Neural cell (in vitro differentiated cells): ENCODE measurements around the gene SURF6. TPM values are rescaled to one million over a fixed set of nuclear protein-coding genes. Genes with fewer than 3 reads are reported as not detected.

Source experiments
- H2AFZ ChIP-seq: fragments of 200-600, 300-800 bp; sonication (generic), shearing (Covaris generic); 2 replicates; pipeline ENCODE4 v1.6.0; 2014; ENCODE audit warnings: low read depth, mild to moderate bottlenecking, antibody characterized with exemption, low read length, moderate library complexity
- H3F3A ChIP-seq: fragments of 200-600 bp; shearing (Covaris generic); 2 replicates; pipeline ENCODE4 v1.6.1; 2016; ENCODE audit warnings: mild to moderate bottlenecking, moderate library complexity, mixed read lengths, antibody characterized with exemption, low read length; ENCODE audit not compliant: insufficient read depth, poor library complexity, severe bottlenecking
- H3K27ac ChIP-seq: fragments of 200-600, 300-800 bp; sonication (generic), shearing (Covaris generic); 2 replicates; pipeline ENCODE4 v1.5.1; 2014; ENCODE audit warnings: mild to moderate bottlenecking, low read length, moderate library complexity
- H3K27me3 ChIP-seq: fragments of 300-800, 200-600 bp; sonication (generic), shearing (Covaris generic); 2 replicates; pipeline ENCODE4 v1.6.0; 2014; ENCODE audit warnings: mild to moderate bottlenecking, low read depth, low read length, moderate library complexity; ENCODE audit not compliant: insufficient read depth
- H3K36me3 ChIP-seq: fragments of 300-800, 200-600 bp; sonication (generic), shearing (Covaris generic); 2 replicates; pipeline ENCODE4 v1.5.1; 2014; ENCODE audit warnings: mild to moderate bottlenecking, antibody characterized with exemption, low read length, moderate library complexity; ENCODE audit not compliant: insufficient read depth
- H3K4me2 ChIP-seq: fragments of 300-800, 200-600 bp; sonication (generic), shearing (Covaris generic); 2 replicates; pipeline ENCODE4 v1.6.0; 2014; ENCODE audit warnings: mild to moderate bottlenecking, low read length
- H3K4me3 ChIP-seq: fragments of 300-800, 200-600 bp; sonication (generic), shearing (Covaris generic); 2 replicates; pipeline ENCODE4 v1.5.1; 2014; ENCODE audit warnings: mild to moderate bottlenecking, low read length, moderate library complexity
- H3K79me2 ChIP-seq: fragments of 200-600 bp; shearing (Covaris generic); replicated peaks from 2 replicates; pipeline ENCODE4 v1.6.0; 2014; ENCODE audit warnings: mild to moderate bottlenecking, low read length, moderate library complexity; ENCODE audit not compliant: insufficient read depth
- H3K9ac ChIP-seq: fragments of 300-800, 200-600 bp; sonication (generic), shearing (Covaris generic); 2 replicates; pipeline ENCODE4 v1.6.1; 2016; ENCODE audit warnings: mild to moderate bottlenecking, low read length, mixed read lengths
- H3K9me2 ChIP-seq: fragments of 200-600 bp; shearing (Covaris generic); 2 replicates; pipeline ENCODE4 v1.6.1; 2016; ENCODE audit warnings: mild to moderate bottlenecking, low read length, mixed read lengths; ENCODE audit not compliant: insufficient read depth
- H3K9me3 ChIP-seq: fragments of 200-600, 300-800 bp; sonication (generic), shearing (Covaris generic); 2 replicates; pipeline ENCODE4 v1.6.1; 2016; ENCODE audit warnings: mild to moderate bottlenecking, mixed run types, low read length, moderate library complexity, mixed read lengths
- H4K20me1 ChIP-seq: fragments of 200-600 bp; shearing (Covaris generic); 2 replicates; pipeline ENCODE4 v1.6.1; 2016; ENCODE audit warnings: mild to moderate bottlenecking, mixed run types; ENCODE audit not compliant: insufficient read depth
- CTCF ChIP-seq: fragments of 450-650 bp; IDR thresholded peaks from 2 replicates; pipeline ENCODE4 v1.5.1; 2014; ENCODE audit warnings: antibody characterized with exemption, mild to moderate bottlenecking, moderate library complexity; ENCODE audit not compliant: poor library complexity, severe bottlenecking
- EP300 ChIP-seq: fragments of 450-650 bp; conservative IDR thresholded peaks from 2 replicates; pipeline ENCODE4 v1.6.1; 2014; ENCODE audit warnings: antibody characterized with exemption, mild to moderate bottlenecking, moderate library complexity; ENCODE audit not compliant: poor library complexity, severe bottlenecking
- EZH2 ChIP-seq: fragments of 200-600, 300-800 bp; shearing (Covaris generic), sonication (generic); IDR thresholded peaks from 2 replicates; pipeline ENCODE4 v1.6.1; 2014; ENCODE audit warnings: antibody characterized with exemption, low read length, borderline replicate concordance, mild to moderate bottlenecking; ENCODE audit not compliant: insufficient read depth, poor library complexity, severe bottlenecking
- POLR2AphosphoS5 ChIP-seq: IDR thresholded peaks from 2 replicates; pipeline ENCODE4 v1.6.1; 2012
- REST ChIP-seq: IDR thresholded peaks from 2 replicates; pipeline ENCODE4 v1.6.1; 2012; ENCODE audit warnings: borderline replicate concordance
- SMC3 ChIP-seq: fragments of 450-650 bp; conservative IDR thresholded peaks from 2 replicates; pipeline ENCODE4 v1.6.1; 2014; ENCODE audit warnings: antibody characterized with exemption, mild to moderate bottlenecking, moderate library complexity; ENCODE audit not compliant: poor library complexity
- TAF1 ChIP-seq: IDR thresholded peaks from 2 replicates; pipeline ENCODE4 v1.6.1; 2012; ENCODE audit warnings: low read depth
- polyA plus RNA-seq: library from polyadenylated mRNA; depleted of rRNA; stranded (reverse); fragments of >200 nt; gene quantifications from 2 replicates; pipeline ENCODE4 v1.2.3, GENCODE V29; 2014

SURF6 gene
- polyA plus RNA-seq, 1 donor from 2014 or later = 20.7 TPM

DNA sequence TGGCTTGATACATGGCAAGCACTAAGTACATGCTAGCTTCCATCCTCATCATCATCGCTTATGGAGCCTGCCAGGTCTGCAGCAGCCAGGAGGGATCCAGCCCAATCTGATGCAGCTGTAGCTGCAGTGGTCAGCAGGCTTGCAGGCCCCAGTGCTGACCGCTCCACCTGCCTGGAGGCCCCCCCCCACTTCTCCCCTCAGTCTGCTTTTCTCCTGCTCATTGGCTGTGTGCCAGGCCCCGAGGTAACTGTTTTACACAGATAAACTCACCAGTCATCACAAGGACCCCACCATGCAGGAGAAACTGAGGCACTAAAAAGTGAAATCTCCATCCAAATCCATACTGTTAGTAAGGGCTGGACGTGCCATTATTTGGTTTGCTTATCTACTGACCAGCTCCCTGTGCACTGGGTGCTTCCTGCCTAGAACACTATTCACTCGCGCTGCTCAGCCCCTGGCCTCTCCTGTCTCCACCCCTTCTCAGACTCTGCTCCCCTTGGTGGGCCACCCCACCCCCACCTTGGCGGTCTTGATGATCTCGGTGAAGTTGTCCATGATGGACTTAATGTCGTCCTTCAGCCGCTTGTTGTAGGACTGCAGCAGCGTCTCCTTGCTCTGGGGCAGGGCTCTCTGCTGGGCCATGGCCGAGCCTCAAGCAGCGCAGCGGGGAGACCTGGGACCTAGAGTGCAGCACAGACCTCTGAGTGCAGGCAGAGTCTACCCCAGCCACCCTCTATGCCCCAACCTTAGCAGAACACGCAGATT lies 10.2 kb upstream of the SURF6 start:
- H3K9ac ChIP-seq = peak overlapping the region; percentile 94
- H3K79me2 ChIP-seq = peaks cover 25% of the 10 kb centered on the region

DNA sequence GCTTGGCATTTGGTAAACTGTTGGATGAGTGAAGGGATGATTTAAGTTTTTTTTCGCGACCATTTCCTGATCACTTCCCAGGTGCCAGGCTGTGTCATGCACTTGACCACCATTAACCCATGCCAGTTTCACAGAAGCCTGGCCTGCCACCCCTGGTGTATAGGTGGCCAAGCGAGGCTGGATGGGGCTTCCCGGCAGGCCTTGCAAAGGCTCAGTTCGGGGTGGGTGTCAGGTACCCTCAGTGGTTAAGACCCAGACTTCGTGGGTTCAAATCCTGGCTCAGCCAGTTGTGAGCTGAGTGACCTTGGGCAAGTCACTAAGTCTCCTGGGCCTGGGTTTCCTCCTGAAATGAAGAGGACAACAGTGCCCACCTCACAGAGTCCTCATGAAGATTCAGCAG lies 9.6 kb upstream of the SURF6 start:
- H3K27me3 ChIP-seq = no peaks in the 10 kb centered on the region
- no peak overlapping the region for H3K9ac ChIP-seq
- peaks cover 25% of the 10 kb centered on the region for H3K79me2 ChIP-seq
- no peak overlapping the region for H3K4me2 ChIP-seq
- H3K9me2 ChIP-seq = no peaks in the 10 kb centered on the region
- no peaks in the 10 kb centered on the region for H4K20me1 ChIP-seq
- H3K36me3 ChIP-seq = no peaks in the 10 kb centered on the region
- no peak overlapping the region for H2AFZ ChIP-seq
- no peaks in the 10 kb centered on the region for H3F3A ChIP-seq
- no peaks in the 10 kb centered on the region for H3K9me3 ChIP-seq
- no peak overlapping the region for H3K27ac ChIP-seq
- no peak overlapping the region for H3K4me3 ChIP-seq
- TF ChIP-seq SMC3 (no peak), REST (no peak), POLR2AphosphoS5 (no peak), CTCF (no peak), TAF1 (no peak), EP300 (no peak)

More for the DNA sequence above, 10.2 kb upstream of the SURF6 start:
- Histone ChIP-seq H3K9me3 (no peaks in the 10 kb centered on the region), H3K9me2 (no peaks in the 10 kb centered on the region), H3F3A (no peaks in the 10 kb centered on the region), H3K4me3 (peak overlapping the region; percentile 94), H4K20me1 (no peaks in the 10 kb centered on the region), H2AFZ (no peak overlapping the region), H3K27ac (no peak overlapping the region), H3K36me3 (no peaks in the 10 kb centered on the region), H3K4me2 (peak overlapping the region; percentile 80), H3K27me3 (no peaks in the 10 kb centered on the region)
- TF ChIP-seq EZH2 (no peak), EP300 (no peak), SMC3 (no peak), POLR2AphosphoS5 (no peak), TAF1 (no peak), REST (no peak), CTCF (no peak)
